Activated CD4-positive, alpha-beta T cell treated with anti-CD3 and anti-CD28 coated beads, Interleukin-2, amount 50 U/mL, for 16 hours (primary cell): Measurements from ENCODE around the gene ZC3H12C.

Experiments used
- DNase-seq: peaks from one replicate; pipeline ENCODE4 v3.0.0-alpha.2; 2020

Gene ZC3H12C

GRCh38 chr11:110100476-110101240 lies 7.5 kb downstream of the ZC3H12C start:
- DNase-seq: no peak

GRCh38 chr11:110106713-110107274 lies 13.6 kb downstream of the ZC3H12C start:
- no peak for DNase-seq

- no peak for DNase-seq
Measured at GRCh38 chr11:110110854-110111253, 17.7 kb downstream of the ZC3H12C start.

- DNase-seq: no peak
Measured at GRCh38 chr11:110112457-110112856, 19.3 kb downstream of the ZC3H12C start.

GRCh38 chr11:110113505-110113904 lies 20.3 kb downstream of the ZC3H12C start:
- DNase-seq: no peak

GRCh38 chr11:110113973-110114372 lies 20.8 kb downstream of the ZC3H12C start:
- no peak for DNase-seq

GRCh38 chr11:110119317-110119716 lies 26.1 kb downstream of the ZC3H12C start:
- no peak for DNase-seq

GRCh38 chr11:110121204-110121603 lies 28.0 kb downstream of the ZC3H12C start:
- no peak for DNase-seq

GRCh38 chr11:110123003-110123402 lies 29.8 kb downstream of the ZC3H12C start:
- no peak for DNase-seq

GRCh38 chr11:110124605-110125004 lies 31.4 kb downstream of the ZC3H12C start:
- DNase-seq: no peak

- no peak for DNase-seq
Measured at GRCh38 chr11:110125632-110126031, 32.4 kb downstream of the ZC3H12C start.

- no peak for DNase-seq
Measured at GRCh38 chr11:110126936-110127335, 33.7 kb downstream of the ZC3H12C start.

- no peak for DNase-seq
Measured at GRCh38 chr11:110128161-110128560, 35.0 kb downstream of the ZC3H12C start.

GRCh38 chr11:110130642-110131238 lies 37.5 kb downstream of the ZC3H12C start:
- DNase-seq: no peak

GRCh38 chr11:110131386-110132123 lies 38.4 kb downstream of the ZC3H12C start:
- DNase-seq: no peak

- DNase-seq: no peak
Measured at GRCh38 chr11:110133160-110133559, 40.0 kb downstream of the ZC3H12C start.

GRCh38 chr11:110134110-110134509 lies 40.9 kb downstream of the ZC3H12C start:
- DNase-seq: no peak

- DNase-seq: no peak
Measured at GRCh38 chr11:110141812-110142211, 48.6 kb downstream of the ZC3H12C start.

- no peak for DNase-seq
Measured at GRCh38 chr11:110147962-110148709, 54.9 kb downstream of the ZC3H12C start.

- peak; percentile 17 for DNase-seq
Measured at GRCh38 chr11:110148775-110149744, 55.9 kb downstream of the ZC3H12C start.

GRCh38 chr11:110152199-110152598 lies 59.0 kb downstream of the ZC3H12C start:
- no peak for DNase-seq

GRCh38 chr11:110153474-110153873 lies 60.3 kb downstream of the ZC3H12C start:
- DNase-seq: no peak
